IMR-90 (cell line): ENCODE data around the gene RPS16. TPM values are rescaled to one million over a fixed set of nuclear protein-coding genes. Genes with fewer than 3 reads are reported as not detected.

ENCODE experiments used
- ATAC-seq: fragments of 200-7000 bp; cut with Tn5 transposase; 2 replicates; pipeline ENCODE4 v1.9.1; 2020; ENCODE audit warnings: low read depth, mild to moderate bottlenecking, moderate library complexity
- BruUV-seq: library from RNA; stranded (reverse); fragments of 400-500 nt; replicated peaks from 2 replicates; lab custom pipeline; 2021; lab: Mats Ljungman, UMichigan
- CTCF ChIA-PET: fragments of 300-600 bp; formaldehyde crosslinking; extraction: SDS; loops from one replicate; lab custom pipeline; 2021; ENCODE audit warnings: antibody characterized with exemption; lab: Yijun Ruan, JAX
- POLR2A ChIA-PET: fragments of 300-600 bp; sonication (Branson Sonifier 250); formaldehyde crosslinking; loops from one replicate; lab custom pipeline; 2022; ENCODE audit warnings: antibody characterized with exemption; ENCODE audit not compliant: unreplicated experiment; lab: Charles Lee
- DNase-seq: peaks from one replicate; pipeline ENCODE4 v3.0.0; 2013
- H2AFZ ChIP-seq: replicated peaks from 2 replicates; pipeline ENCODE3; 2013; ENCODE audit warnings: low read length, mild to moderate bottlenecking; ENCODE audit not compliant: poor library complexity
- H2AK5ac ChIP-seq: 2 replicates; pipeline ENCODE4 v1.6.1; 2013; ENCODE audit warnings: low read depth, low read length, inconsistent platforms
- H2AK9ac ChIP-seq: replicated peaks from 2 replicates; pipeline ENCODE3; 2013; ENCODE audit warnings: mild to moderate bottlenecking, low read depth, low read length, moderate library complexity; ENCODE audit not compliant: poor library complexity
- H2BK120ac ChIP-seq: 2 replicates; pipeline ENCODE4 v1.6.1; 2013; ENCODE audit warnings: low read depth, low read length, inconsistent platforms
- H2BK15ac ChIP-seq: 3 replicates; pipeline ENCODE4 v1.6.1; 2013; ENCODE audit warnings: low read depth, low read length, inconsistent platforms
- H2BK20ac ChIP-seq: 2 replicates; pipeline ENCODE4 v1.6.1; 2013; ENCODE audit warnings: low read depth, mild to moderate bottlenecking, inconsistent platforms, low read length, moderate library complexity
- H2BK5ac ChIP-seq: 2 replicates; pipeline ENCODE4 v1.6.1; 2013; ENCODE audit warnings: mild to moderate bottlenecking, low read depth, low read length, inconsistent platforms; ENCODE audit not compliant: poor library complexity, severe bottlenecking
- H3K14ac ChIP-seq: replicated peaks from 2 replicates; pipeline ENCODE4 v1.6.1; 2013; ENCODE audit warnings: low read depth, low read length, inconsistent platforms
- H3K18ac ChIP-seq: 2 replicates; pipeline ENCODE4 v1.6.1; 2013; ENCODE audit warnings: low read depth, low read length, control low read depth
- H3K23ac ChIP-seq: 2 replicates; pipeline ENCODE4 v1.6.1; 2013; ENCODE audit warnings: low read depth, low read length, inconsistent platforms
- H3K27ac ChIP-seq: 2 replicates; pipeline ENCODE4 v1.5.1; 2013; ENCODE audit warnings: mild to moderate bottlenecking, control low read depth, low read length; ENCODE audit not compliant: insufficient read depth
- H3K27me3 ChIP-seq: 2 replicates; pipeline ENCODE4 v1.6.1; 2013; ENCODE audit warnings: low read length; ENCODE audit not compliant: control insufficient read depth, insufficient read depth
- H3K36me3 ChIP-seq: 2 replicates; pipeline ENCODE4 v1.6.1; 2013; ENCODE audit warnings: low read length, mixed read lengths; ENCODE audit not compliant: control insufficient read depth, insufficient read depth
- H3K4ac ChIP-seq: 2 replicates; pipeline ENCODE4 v1.6.1; 2013; ENCODE audit warnings: low read depth, low read length, inconsistent platforms
- H3K4me1 ChIP-seq: 2 replicates; pipeline ENCODE4 v1.6.1; 2013; ENCODE audit warnings: low read length, mixed read lengths; ENCODE audit not compliant: control insufficient read depth, insufficient read depth
- H3K4me2 ChIP-seq: 2 replicates; pipeline ENCODE4 v1.6.1; 2013; ENCODE audit warnings: low read depth, mild to moderate bottlenecking, control low read depth, low read length, moderate library complexity
- H3K4me3 ChIP-seq: 2 replicates; pipeline ENCODE4 v1.5.1; 2013; ENCODE audit warnings: low read depth, mild to moderate bottlenecking, control low read depth, low read length, moderate library complexity; ENCODE audit not compliant: insufficient read depth
- H3K56ac ChIP-seq: 2 replicates; pipeline ENCODE4 v1.6.1; 2013; ENCODE audit warnings: low read length, inconsistent platforms; ENCODE audit not compliant: insufficient read depth; ENCODE audit errors: extremely low read depth
- H3K79me1 ChIP-seq, 2 experiments: 2 replicates each; pipeline ENCODE4 v1.6.1; 2013; ENCODE audit warnings: low read length in 2 of 2, inconsistent platforms in 1 of 2, low read depth in 1 of 2
- H3K9ac ChIP-seq: 2 replicates; pipeline ENCODE4 v1.6.1; 2013; ENCODE audit warnings: low read depth, low read length, control low read depth
- H3K9me1 ChIP-seq: 2 replicates; pipeline ENCODE4 v1.6.1; 2013; ENCODE audit warnings: low read length, inconsistent platforms; ENCODE audit not compliant: insufficient read depth
- H3K9me3 ChIP-seq: 2 replicates; pipeline ENCODE4 v1.6.1; 2013; ENCODE audit warnings: low read length; ENCODE audit not compliant: control insufficient read depth, insufficient read depth
- H4K20me1 ChIP-seq: 2 replicates; pipeline ENCODE4 v1.6.1; 2013; ENCODE audit warnings: low read length, inconsistent platforms; ENCODE audit not compliant: insufficient read depth
- H4K5ac ChIP-seq: 2 replicates; pipeline ENCODE4 v1.6.1; 2013; ENCODE audit warnings: mild to moderate bottlenecking, low read depth, low read length, control low read depth
- H4K8ac ChIP-seq, 2 experiments: 2 replicates each; pipeline ENCODE4 v1.6.1; 2013; ENCODE audit warnings: low read depth in 2 of 2, low read length in 2 of 2, control low read depth in 1 of 2, inconsistent platforms in 1 of 2
- H4K91ac ChIP-seq: 2 replicates; pipeline ENCODE4 v1.6.1; 2013; ENCODE audit warnings: low read depth, low read length, inconsistent platforms; ENCODE audit not compliant: insufficient read depth
- RAD21 ChIP-seq: IDR thresholded peaks from 2 replicates; pipeline ENCODE4 v1.6.1; 2012; ENCODE audit warnings: low read length, improper control_type of control experiment
- RFX5 ChIP-seq: IDR thresholded peaks from 2 replicates; pipeline ENCODE4 v1.8.0; 2012; ENCODE audit warnings: low read depth, mild to moderate bottlenecking, low read length, moderate library complexity
- SMC3 ChIP-seq: fragments of 150-350 bp; IDR thresholded peaks from 2 replicates; pipeline ENCODE4 v1.6.1; 2016; ENCODE audit warnings: low read depth, mild to moderate bottlenecking, antibody characterized with exemption, low read length, moderate library complexity
- WGBS, 2 experiments: methylation state at CpG; one replicate each; pipeline versions ENCODE4 v1.1.5 to v1.1.7; 2013; ENCODE audit warnings: missing lambda C conversion rate in 2 of 2; ENCODE audit not compliant: insufficient read length in 1 of 2; ENCODE audit errors: extremely low coverage in 2 of 2; 5-methylcytosine and 5-hydroxymethylcytosine counted together
- dilution Hi-C: fragments of 300-500 bp; cut with HindIII; formaldehyde crosslinking; loops from one replicate; pipeline ENCODE4 v1.14.3; 2018; ENCODE audit warnings: low sequenced_read_pairs; ENCODE audit not compliant: unreplicated experiment
- in situ Hi-C: fragments of 300-500 bp; cut with MboI; formaldehyde crosslinking; loops from 3 replicates; pipeline ENCODE4 v1.14.3; 2019; ENCODE audit warnings: low sequenced_read_pairs, inconsistent platforms, mixed read lengths
- intact Hi-C: fragments of 100-400 bp; cut with micrococcal nuclease; formaldehyde crosslinking; loops from 2 replicates; pipeline ENCODE4 v1.10.0; 2022
- polyA plus RNA-seq, 3 experiments: library from polyadenylated mRNA; depleted of rRNA; stranded (reverse); fragments of >200 nt; gene quantifications; 2 replicates each; pipeline ENCODE4 v1.2.3, GENCODE V29; 2012; ENCODE audit warnings: low replicate concordance in 1 of 3
- total RNA-seq: library from RNA; depleted of rRNA; stranded (reverse); fragments of >200 nt; gene quantifications from 2 replicates; pipeline ENCODE4 v1.2.3, GENCODE V29; 2012

RPS16 gene
- total and polyA plus RNA-seq, 2 of the 4 experiments (the other 2 are of a cell fraction): 320 to 3,500 TPM

GRCh38 chr19:39473443-39473960 is 37.8 kb upstream of the RPS16 start:
- in situ Hi-C loops (no loop called here), dilution Hi-C loops (no loop called here), intact Hi-C loops (no loop called here)
- Histone ChIP-seq H3K56ac (no peak overlapping the region), H3K9ac (no peak overlapping the region), H2BK15ac (no peak overlapping the region), H3K4me2 (no peak overlapping the region), H3K4me1 (no peaks in the 10 kb centered on the region), H2BK5ac (no peak overlapping the region), H4K20me1 (peaks cover 12% of the 10 kb centered on the region), H3K23ac (no peak overlapping the region), H2AK5ac (no peak overlapping the region), H2AK9ac (no peak overlapping the region), H3K18ac (no peak overlapping the region), H3K27ac (no peak overlapping the region), H2AFZ (no peak overlapping the region), H3K27me3 (no peaks in the 10 kb centered on the region), H4K5ac (no peak overlapping the region), H3K36me3 (peaks cover 78% of the 10 kb centered on the region), H3K9me3 (no peaks in the 10 kb centered on the region), H3K14ac (no peak overlapping the region), H4K8ac (no peak overlapping the region), H3K4me3 (no peak overlapping the region), H3K4ac (no peak overlapping the region), H3K79me1 (peaks cover 11 to 13% of the 10 kb centered on the region in 2 experiments; a peak in 3 of 4 replicates), H4K91ac (no peak overlapping the region), H2BK20ac (no peak overlapping the region), H3K9me1 (peaks cover 2% of the 10 kb centered on the region; the same call in 1 of the 2 replicates), H2BK120ac (no peak overlapping the region)
- ATAC-seq: no peak
- CTCF ChIA-PET: no interaction called here
- no CpG with 5 or more reads among the region's 11 CpGs for WGBS, 2 experiments
- DNase-seq: no peak
- POLR2A ChIA-PET: no interaction called here
- no peak for TF ChIP-seq SMC3
- TF ChIP-seq RAD21: no peak
- TF ChIP-seq RFX5: no peak
- no TSS peak for BruUV-seq
